ENCODE measurements around the gene P2RX6. TPM values are rescaled to one million over a fixed set of nuclear protein-coding genes. Genes with fewer than 3 reads are reported as not detected.

Gene P2RX6
- total RNA-seq, 1 donor from 2014 or later = not detected

DNA sequence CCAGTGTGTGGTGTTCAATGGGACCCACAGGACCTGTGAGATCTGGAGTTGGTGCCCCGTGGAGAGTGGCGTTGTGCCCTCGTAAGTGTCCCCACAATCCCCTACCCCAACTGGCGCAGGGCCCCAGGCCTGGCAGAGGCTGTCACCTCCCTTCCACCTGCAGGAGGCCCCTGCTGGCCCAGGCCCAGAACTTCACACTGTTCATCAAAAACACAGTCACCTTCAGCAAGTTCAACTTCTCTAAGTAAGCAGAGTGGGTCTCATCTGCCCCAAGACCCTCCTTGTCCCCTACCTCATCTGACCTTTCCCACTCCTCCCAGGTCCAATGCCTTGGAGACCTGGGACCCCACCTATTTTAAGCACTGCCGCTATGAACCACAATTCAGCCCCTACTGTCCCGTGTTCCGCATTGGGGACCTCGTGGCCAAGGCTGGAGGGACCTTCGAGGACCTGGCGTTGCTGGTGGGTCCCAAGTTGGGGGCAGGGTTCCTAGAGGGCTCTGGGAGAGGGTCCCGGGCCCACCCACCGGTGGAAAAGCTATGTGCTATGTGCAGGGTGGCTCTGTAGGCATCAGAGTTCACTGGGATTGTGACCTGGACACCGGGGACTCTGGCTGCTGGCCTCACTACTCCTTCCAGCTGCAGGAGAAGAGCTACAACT is 8.1 kb downstream of the P2RX6 start:
- Mint-ChIP-seq H3K9me3 (no peaks in the 10 kb centered on the region), H3K4me3 (no peak overlapping the region), H3K27ac (no peak overlapping the region), H3K36me3 (ENCODE audit: low read depth) (no peaks in the 10 kb centered on the region), H3K27me3 (peaks cover 2% of the 10 kb centered on the region), H3K4me1 (peaks cover 8% of the 10 kb centered on the region)
- intact Hi-C loops (cut with micrococcal nuclease) = no loop called here
- no peak for DNase-seq

DNA sequence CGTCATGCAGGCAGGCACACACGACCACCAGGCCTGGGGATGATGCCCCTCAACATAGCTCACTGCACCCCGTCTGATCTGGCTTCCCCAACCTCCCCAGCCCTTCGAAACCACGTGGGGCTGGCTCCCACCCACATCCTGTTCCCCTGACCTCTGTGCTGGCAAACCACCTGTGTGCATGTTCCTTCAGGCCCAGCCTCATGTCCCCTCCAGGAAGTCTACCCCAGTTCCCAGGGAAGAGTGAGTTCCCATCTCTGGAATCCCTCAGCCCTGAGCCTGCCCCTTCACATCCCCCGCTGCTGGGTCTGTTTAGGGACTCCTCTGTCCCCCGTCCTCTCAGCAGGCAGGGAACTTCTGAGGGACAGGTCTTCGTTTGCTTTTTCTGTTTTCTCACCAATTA is 10.3 kb downstream of the P2RX6 start:
- peaks cover 8% of the 10 kb centered on the region for H3K4me1 Mint-ChIP-seq
- DNase-seq = peak; percentile 77
- peaks cover under 1% of the 10 kb centered on the region for H3K27me3 Mint-ChIP-seq
- intact Hi-C loops (cut with micrococcal nuclease) = no loop called here
- no peaks in the 10 kb centered on the region for H3K9me3 Mint-ChIP-seq
- no peak overlapping the region for H3K4me3 Mint-ChIP-seq
- peak overlapping the region; percentile 8 for H3K27ac Mint-ChIP-seq
- no peaks in the 10 kb centered on the region for H3K36me3 Mint-ChIP-seq (ENCODE audit: low read depth)

DNA sequence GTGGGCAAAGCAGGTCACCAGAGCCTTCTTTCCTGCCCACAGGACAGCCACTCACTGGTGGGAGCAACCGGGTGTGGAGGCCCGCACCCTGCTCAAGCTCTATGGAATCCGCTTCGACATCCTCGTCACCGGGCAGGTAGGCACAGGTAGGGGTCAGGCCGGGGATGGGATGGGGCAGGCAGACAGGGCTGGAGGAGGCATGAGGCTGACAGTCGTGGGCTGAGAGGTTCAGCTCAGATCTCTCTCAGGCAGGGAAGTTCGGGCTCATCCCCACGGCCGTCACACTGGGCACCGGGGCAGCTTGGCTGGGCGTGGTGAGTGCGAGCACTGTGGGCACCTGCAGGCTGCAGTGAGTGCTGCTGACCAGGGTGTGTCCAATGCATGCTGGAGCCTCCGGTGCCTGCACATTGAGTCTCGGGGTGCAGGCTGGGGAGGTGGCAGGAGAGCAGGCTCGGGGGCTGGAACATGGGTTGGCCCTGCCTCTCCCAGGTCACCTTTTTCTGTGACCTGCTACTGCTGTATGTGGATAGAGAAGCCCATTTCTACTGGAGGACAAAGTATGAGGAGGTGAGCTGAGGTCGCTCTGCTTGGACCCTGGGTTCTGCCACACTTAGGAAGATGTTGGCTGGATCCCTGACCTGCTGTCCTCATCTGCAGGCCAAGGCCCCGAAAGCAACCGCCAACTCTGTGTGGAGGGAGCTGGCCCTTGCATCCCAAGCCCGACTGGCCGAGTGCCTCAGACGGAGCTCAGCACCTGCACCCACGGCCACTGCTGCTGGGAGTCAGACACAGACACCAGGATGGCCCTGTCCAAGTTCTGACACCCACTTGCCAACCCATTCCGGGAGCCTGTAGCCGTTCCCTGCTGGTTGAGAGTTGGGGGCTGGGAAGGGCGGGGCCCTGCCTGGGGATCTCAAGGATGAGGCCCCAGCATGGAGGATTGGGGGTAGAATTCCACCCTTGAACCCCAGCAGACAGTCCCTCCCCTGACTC is 11.1 kb downstream of the P2RX6 start:
- H3K36me3 Mint-ChIP-seq (ENCODE audit: low read depth) = no peaks in the 10 kb centered on the region
- H3K27ac Mint-ChIP-seq = no peak overlapping the region
- H3K4me1 Mint-ChIP-seq = peaks cover 8% of the 10 kb centered on the region
- H3K4me3 Mint-ChIP-seq = no peak overlapping the region
- H3K9me3 Mint-ChIP-seq = no peaks in the 10 kb centered on the region
- intact Hi-C loops (cut with micrococcal nuclease) = no loop called here
- no peak for DNase-seq
- peaks cover 5% of the 10 kb centered on the region for H3K27me3 Mint-ChIP-seq

DNA sequence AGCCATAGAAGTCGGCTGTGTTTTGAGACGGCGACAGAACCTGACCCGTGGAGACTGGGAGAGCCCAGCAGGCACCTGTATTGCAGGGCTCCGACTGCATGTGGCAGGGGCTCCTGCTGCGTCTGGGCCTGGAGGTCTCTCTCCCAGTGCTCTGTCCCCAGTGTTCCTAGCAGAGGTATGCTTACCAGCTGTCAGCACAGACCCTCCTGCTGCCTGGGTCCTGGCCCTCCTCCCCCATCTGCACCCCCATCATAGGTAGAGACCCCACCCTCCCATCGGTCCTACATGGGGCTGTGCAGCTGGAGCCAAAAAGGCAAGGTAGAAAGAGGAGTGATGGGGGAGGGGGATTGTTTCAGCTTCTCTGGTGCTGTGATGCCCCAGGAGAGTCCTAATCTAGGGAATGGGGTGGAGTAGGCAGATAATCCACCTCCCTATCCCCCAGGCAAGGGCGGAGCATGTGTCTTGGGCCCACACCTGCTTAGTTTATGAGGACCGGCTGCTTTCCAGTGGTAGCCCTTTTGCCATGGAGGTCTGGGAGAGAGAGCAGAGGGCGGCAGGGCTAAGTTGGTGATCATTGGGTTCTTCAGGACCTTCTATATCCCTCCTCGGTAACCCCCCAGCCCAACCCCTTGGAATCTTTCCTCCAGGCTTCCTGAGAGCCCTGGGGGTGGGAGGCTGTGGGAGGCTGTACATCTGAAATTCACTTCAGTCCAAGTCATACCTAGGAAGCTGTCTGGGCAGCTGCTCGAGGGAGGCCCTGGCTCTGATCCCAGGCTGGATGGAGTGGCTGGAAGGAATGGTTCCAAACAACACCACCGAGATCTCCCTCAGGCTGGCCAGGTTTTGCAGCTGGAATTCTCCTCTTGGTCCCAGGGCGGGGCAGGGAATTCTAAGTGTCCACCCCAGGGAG is 12.1 kb downstream of the P2RX6 start:
- Mint-ChIP-seq H3K27ac (no peak overlapping the region), H3K4me3 (no peak overlapping the region), H3K4me1 (peaks cover 8% of the 10 kb centered on the region), H3K9me3 (no peaks in the 10 kb centered on the region), H3K36me3 (ENCODE audit: low read depth) (no peaks in the 10 kb centered on the region), H3K27me3 (peaks cover 11% of the 10 kb centered on the region)
- DNase-seq = no peak
- intact Hi-C loops (cut with micrococcal nuclease) = no loop called here

DNA sequence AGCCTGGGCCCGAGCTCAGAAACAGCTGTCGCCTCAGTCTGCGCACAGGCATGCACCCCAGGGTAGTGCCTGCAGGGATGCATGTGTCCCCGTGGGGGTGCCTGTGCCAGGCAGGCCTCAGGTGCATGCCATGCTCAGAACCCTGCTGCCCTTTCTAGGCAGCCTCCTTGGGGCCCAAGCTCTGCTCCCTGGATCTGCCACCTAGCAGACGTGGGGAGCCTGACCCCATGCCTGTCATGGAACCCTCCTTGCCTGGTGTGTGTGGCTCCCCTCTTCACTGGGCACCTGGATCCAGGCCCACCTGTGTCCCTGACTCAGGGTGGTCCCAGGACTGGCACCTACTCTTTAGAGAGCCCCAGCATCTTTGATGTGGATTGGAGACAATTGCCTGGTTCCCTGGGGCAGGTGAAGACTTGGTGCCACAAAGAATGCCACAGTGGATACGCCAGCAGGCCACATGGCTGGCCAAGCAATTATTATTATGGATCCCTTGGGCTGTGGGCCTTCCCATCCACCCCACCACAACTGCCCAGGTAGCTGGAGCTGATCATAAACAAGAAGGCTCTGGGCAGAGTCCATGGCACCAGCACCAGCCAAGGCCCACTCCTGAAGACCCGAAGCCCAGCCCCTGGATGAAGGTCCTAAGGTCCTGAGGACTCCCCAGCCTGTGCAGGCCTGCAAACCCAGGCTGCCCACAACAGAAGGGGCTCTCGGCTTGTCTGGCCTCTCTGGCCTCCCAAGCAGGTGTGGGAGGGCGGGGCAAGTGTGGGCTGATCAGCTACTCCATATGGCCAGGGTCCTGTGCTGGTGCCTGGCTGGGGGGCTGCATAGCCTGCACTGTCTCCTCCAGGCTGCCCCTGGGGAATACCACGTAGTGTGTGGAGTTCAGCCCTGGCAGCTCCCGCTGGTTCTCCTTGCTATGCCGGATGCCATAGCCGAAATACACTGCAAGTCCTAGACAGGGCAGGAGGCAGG is 13.6 kb downstream of the P2RX6 start:
- no peaks in the 10 kb centered on the region for H3K36me3 Mint-ChIP-seq (ENCODE audit: low read depth)
- no peak overlapping the region for H3K4me3 Mint-ChIP-seq
- intact Hi-C loops (cut with micrococcal nuclease) = no loop called here
- no peak for DNase-seq
- peaks cover 19% of the 10 kb centered on the region for H3K27me3 Mint-ChIP-seq
- no peaks in the 10 kb centered on the region for H3K9me3 Mint-ChIP-seq
- no peak overlapping the region for H3K27ac Mint-ChIP-seq
- peaks cover 8% of the 10 kb centered on the region for H3K4me1 Mint-ChIP-seq

DNA sequence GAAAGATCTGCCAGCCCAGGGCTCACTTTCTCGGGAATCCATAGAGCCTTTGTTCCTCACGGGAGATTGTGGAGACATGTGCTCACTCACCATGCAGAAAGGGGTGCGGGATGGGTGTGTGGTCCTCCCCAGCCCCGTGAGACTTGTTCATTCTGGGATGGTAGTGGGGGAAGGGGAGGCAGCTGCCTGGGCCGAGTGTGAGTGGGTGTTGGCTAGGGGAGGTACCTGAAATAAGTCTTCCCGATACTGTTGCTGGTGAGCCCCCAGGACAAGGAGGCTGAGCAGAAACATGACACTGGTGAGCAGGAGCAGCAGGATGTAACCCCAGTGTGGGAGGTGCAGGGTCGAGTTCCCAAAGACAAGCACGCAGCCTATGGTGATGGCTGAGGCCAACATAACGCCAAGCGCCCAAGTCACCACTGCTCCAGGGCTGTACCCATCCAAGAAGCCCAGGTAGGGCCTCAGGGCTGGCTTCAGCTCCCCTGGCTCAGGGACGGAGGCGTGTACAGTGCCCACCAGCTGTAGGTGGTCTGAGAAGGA is 14.6 kb downstream of the P2RX6 start:
- H3K27me3 Mint-ChIP-seq = peaks cover 25% of the 10 kb centered on the region
- no peaks in the 10 kb centered on the region for H3K36me3 Mint-ChIP-seq (ENCODE audit: low read depth)
- intact Hi-C loops (cut with micrococcal nuclease) = no loop called here
- no peaks in the 10 kb centered on the region for H3K9me3 Mint-ChIP-seq
- no peak overlapping the region for H3K4me3 Mint-ChIP-seq
- no peak for DNase-seq
- no peak overlapping the region for H3K27ac Mint-ChIP-seq
- H3K4me1 Mint-ChIP-seq = peaks cover 11% of the 10 kb centered on the region

DNA sequence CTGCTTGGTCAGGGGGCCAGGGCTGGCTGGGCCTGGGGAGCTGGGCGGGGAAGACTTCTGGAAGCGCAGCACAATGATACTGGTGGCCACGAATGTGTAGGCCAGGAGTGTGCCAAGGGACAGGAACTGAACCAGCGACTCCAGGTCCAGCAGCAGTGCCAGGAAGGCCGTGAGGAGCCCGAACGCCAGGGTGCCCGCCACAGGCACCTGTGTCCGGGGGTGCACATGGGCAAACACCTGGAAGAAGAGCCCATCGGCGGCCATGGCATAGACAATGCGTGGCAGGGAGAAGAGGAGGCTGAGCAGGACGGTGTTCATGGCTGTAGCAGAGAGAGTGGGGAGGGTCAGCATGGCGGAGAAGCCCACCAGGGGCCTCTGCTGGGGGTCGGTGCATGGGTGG is 15.1 kb downstream of the P2RX6 start:
- H3K27ac Mint-ChIP-seq = no peak overlapping the region
- no peak overlapping the region for H3K4me3 Mint-ChIP-seq
- intact Hi-C loops (cut with micrococcal nuclease) = no loop called here
- no peak for DNase-seq
- H3K9me3 Mint-ChIP-seq = no peaks in the 10 kb centered on the region
- no peaks in the 10 kb centered on the region for H3K36me3 Mint-ChIP-seq (ENCODE audit: low read depth)
- peaks cover 10% of the 10 kb centered on the region for H3K4me1 Mint-ChIP-seq
- peaks cover 27% of the 10 kb centered on the region for H3K27me3 Mint-ChIP-seq

DNA sequence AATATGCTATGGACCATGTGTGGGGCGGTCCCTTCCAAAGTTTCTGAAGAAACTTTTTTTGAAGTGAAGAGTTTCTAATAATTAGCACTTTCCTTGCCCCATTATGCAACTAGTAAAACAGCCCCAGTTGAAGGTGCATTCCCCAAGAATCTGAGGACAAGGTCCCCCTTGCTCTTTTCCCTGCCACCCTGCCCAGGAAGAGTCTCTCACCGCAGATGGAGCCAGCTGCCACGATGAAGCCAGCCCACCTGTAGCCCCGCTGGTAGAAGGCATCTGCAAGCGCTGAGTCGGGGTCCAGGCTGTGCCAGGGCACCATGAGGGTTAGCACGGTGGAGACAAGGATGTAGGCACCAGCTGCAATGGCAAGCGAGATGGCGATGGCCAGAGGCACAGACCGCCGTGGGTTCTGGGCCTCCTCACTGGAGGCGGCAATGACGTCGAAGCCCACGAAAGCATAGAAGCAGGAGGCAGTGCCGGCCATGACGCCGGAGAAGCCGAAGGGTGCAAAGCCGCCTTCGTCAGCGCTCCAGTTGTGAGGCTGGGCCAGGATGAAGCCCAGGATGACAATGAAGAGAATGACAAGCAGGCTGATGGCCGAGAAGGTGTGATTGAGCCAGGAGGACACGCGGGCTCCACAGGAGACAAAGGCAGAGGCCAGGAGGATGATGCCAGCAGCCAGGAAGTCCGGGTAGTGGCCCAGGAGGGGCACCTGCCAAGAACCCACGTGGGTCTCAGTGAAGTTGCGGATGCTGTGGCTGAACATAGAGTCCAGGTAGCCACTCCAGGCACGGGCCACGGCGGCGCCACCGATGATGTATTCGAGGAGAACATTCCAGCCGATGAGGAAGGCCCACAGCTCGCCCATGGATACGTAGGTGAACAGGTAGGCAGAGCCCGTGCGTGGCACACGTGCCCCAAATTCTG is 15.9 kb downstream of the P2RX6 start:
- Mint-ChIP-seq H3K27ac (no peak overlapping the region), H3K4me3 (no peak overlapping the region), H3K9me3 (no peaks in the 10 kb centered on the region), H3K27me3 (peaks cover 34% of the 10 kb centered on the region), H3K4me1 (peaks cover 3% of the 10 kb centered on the region), H3K36me3 (ENCODE audit: low read depth) (no peaks in the 10 kb centered on the region)
- DNase-seq = no peak
- intact Hi-C loops (cut with micrococcal nuclease) = no loop called here

DNA sequence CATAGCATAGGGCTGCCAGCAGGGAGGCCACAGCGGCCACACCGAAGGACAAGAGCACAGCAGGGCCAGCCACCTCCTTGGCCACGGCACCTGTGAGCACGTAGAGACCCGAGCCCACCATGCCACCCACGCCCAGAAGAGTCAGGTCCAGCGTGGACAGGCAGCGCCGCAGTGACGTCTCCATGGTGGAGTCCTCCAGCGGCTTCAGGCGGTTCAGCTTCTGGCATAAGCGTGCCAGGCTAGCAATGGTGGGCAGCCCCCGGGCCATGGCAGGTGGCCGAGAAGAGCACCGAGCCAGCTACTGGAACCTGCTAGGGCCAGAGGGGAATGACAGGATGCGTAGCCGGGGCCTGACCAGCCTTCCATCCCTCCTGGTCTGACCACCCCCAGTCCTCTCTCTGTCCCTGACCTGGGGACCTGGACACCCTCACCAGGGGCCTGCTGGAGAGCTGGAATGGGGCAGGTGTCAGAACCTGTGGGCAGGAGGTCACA is 16.6 kb downstream of the P2RX6 start:
- H3K36me3 Mint-ChIP-seq (ENCODE audit: low read depth) = no peaks in the 10 kb centered on the region

DNA sequence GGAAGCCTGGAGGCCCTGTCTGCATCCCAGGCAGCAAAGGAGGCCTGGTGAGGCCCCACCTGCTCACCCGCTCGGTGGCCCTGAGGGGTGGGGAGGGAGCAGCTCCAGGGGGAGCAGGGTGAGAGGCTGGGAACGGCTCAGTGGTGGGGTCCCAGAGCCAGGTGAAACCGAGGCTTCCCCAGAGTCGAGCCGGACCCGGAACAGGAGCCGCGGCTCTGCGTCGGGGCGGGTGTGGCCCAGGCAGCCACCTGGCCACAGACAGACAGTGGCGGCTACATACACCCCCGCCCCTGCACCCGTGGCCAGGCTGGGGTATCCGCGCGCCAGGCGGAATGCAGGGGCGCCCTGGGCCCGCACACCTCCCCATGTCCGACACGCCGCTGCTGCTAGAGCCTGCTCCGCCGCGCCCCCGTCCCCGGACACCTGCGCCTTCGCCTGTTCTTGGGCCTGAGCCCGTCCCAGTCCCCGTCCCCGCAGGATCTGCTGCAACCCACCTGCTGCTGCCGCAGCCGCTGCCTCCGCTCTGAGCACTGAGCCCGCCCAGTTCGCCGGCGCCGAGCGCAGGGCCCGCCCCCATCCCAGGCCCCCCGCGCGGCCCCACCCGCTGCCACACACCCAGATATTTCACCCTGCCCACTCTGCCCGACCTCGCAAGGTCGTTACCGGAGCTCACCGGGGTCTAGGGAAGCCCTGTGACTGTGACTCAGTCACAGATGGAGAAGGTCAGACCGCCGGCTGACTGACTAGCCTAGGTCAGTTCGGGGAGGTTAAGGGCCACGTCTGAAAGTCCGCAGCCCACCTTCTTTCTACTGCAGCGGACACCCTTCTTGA is 17.3 kb downstream of the P2RX6 start, which contains the start of gene SLC7A4:
SLC7A4 (minus strand) TSS at position 525 of the 831 bp plus-strand sequence. CDS start 749 bp downstream, outside the sequence.
- no peak within 1 kb of the TSS for H3K4me3 Mint-ChIP-seq
- H3K27me3 Mint-ChIP-seq = peaks cover 41% of the 10 kb centered on the region
- H3K36me3 Mint-ChIP-seq (ENCODE audit: low read depth) = no peaks in the 10 kb centered on the region
- intact Hi-C loops (cut with micrococcal nuclease) = no loop called here
- no peak for DNase-seq
- peaks cover 3% of the 10 kb centered on the region for H3K4me1 Mint-ChIP-seq
- H3K27ac Mint-ChIP-seq = no peak within 1 kb of the TSS
- H3K9me3 Mint-ChIP-seq = no peaks in the 10 kb centered on the region

More for the DNA sequence above, 16.6 kb downstream of the P2RX6 start:
- H3K4me1 Mint-ChIP-seq = peaks cover 3% of the 10 kb centered on the region
- DNase-seq = no peak
- no peak overlapping the region for H3K27ac Mint-ChIP-seq
- H3K4me3 Mint-ChIP-seq = no peak overlapping the region
- intact Hi-C loops (cut with micrococcal nuclease) = no loop called here
- H3K9me3 Mint-ChIP-seq = no peaks in the 10 kb centered on the region
- H3K27me3 Mint-ChIP-seq = peaks cover 40% of the 10 kb centered on the region

Measured in activated CD4-positive, alpha-beta T cell treated with anti-CD3 and anti-CD28 coated beads, Interleukin-2, amount 10 ng/mL, durations not matched to agents 24 days and 14 days (primary cell).